ENCODE results near the gene NOTCH3.

NOTCH3 gene

DNA sequence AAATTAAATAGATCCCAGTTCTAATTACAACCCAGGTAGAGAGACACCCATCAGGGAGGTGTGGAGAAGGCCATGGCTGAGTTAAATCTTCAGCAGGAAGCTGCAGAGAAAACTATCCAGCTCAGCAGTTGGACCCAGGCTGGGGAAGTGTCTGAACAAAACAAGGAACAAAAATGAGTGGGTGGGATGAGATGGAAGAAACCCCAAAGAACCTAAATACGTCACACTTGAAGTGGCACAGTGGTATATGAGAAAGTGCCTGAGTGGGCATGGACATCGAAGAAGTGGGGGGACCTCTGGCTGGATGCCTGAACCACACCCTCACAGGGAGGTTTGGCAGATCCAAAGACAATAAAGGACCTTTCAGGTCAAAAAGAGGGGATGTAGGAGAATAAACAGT is 35.0 kb upstream of the NOTCH3 start:
- no peak for DNase-seq (ENCODE audit: low spot score)

DNA sequence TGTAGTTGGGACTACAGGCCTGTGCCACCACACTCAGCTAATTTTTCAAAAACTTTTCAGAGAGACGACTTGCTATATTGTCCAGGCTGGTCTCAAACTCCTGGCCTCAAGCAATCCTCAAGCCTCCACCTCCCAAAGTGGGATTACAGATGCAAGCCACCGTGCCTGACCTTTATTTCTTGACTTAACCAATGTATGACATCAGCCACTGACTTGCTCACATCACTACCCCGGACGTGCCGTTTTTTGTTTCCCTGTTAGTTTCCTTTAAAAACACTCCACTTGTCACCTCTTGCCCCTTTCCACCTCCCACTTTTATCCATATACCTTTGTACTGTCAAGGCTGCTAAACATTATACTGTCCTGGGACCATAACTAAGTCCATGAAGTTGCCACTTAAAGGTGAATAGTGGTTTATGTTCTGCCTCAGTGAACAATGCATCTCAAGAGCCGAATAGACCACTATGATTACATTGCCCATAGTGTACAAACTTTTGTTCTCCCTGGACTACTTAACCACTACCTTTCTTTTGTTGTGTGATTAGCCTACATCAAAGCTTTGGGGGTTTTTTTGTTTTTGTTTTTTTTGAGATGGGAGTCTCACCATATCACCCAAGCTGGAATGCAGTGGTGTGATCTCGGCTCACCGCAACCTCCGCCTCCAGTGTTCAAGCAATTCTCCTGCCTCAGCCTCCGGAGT is 33.8 kb upstream of the NOTCH3 start:
- no peak for DNase-seq (ENCODE audit: low spot score)

DNA sequence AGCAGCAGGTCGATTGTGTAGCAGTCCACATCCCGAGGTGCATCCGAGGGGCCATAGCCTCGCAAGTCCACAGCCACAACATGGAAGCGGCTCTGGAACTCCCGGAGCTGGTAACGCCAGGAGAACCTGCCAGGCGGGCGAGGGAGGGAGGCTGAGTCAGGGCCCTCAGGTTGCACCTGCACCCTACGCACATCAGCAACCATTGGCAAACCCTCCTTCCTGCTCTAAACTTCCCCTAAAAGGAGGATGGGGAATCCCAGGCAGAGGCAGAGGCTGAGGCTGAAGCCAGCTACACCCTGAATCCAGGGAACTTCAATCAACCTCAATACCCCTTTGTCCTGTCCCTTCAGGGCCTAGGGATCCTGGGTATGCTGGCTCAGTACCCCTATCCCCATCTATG is 30.5 kb upstream of the NOTCH3 start:
- DNase-seq (ENCODE audit: low spot score): no peak

DNA sequence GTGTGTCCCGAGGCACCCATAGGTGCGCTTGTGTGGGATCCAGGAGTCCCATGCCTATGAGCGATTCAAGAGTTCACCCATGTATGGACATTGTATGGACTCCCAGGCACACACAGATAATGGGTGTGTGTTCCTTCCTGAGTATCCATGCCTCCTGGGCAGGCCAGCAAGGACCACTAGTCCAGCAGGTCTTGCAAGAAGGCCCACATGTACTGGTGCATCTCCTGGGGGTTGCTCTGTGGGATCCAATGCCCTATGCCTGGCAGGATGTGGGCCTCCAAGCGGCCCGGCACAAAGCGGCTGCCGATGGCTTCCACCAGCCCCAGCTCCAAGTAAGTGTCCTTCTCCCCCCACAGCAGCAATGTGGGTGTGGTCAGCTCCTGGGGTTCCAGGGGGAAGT is 26.5 kb upstream of the NOTCH3 start:
- no peak for DNase-seq (ENCODE audit: low spot score)

DNA sequence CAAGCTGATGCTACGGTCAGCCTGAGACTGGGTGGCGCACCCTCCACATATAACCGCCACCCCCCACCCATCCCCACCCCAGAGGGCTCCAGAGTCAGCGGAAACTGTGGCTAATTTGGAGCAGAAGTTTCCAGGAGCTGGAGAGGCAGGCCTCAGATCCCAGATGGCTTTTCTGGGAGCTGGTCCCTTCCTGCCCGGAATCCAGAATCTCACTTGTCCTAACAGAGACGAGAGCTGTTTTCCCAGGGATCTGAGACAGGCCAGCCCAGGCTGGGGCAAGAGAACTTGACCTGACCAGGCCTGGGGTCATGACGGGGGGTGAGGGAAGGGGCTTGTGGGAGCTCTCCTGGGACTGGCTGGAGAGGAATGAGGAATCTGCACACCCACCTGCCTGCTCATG is 25.0 kb upstream of the NOTCH3 start:
- DNase-seq (ENCODE audit: low spot score): no peak

DNA sequence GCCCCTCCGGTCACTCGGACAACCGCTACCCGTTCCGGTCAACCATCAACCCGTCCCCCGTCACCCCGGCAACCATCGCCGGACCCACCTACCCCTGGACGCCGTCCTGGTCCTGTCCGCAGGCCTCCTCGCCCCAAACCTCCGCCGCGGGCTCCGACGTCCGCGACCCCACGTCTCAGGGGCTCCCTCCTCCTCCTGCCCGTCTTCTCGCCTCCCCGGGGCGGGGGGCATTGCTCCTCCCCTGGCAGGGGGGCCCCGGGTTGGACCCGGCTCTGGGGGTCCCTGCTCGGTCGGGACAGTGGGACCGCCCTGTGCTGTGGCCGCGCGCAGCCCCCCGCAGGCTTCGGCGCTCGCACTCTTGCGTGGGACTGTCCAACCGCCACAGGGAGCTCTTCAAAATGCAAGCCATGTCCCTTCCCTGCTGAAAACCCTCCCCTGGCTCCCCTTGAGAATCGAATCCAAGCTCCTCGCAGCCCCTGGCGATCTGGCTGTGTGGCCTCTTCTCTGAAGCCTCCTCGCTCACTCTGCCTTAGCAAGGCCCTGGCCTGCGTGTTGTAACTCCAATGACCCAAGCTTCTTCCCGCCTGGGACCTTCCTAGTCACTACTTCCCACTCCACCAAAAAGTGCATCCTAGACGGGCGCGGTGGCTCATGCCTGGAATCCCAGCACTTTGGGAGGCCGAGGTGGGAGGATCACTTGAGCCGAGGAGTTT is 23.0 kb upstream of the NOTCH3 start:
- no peak for DNase-seq (ENCODE audit: low spot score)

DNA sequence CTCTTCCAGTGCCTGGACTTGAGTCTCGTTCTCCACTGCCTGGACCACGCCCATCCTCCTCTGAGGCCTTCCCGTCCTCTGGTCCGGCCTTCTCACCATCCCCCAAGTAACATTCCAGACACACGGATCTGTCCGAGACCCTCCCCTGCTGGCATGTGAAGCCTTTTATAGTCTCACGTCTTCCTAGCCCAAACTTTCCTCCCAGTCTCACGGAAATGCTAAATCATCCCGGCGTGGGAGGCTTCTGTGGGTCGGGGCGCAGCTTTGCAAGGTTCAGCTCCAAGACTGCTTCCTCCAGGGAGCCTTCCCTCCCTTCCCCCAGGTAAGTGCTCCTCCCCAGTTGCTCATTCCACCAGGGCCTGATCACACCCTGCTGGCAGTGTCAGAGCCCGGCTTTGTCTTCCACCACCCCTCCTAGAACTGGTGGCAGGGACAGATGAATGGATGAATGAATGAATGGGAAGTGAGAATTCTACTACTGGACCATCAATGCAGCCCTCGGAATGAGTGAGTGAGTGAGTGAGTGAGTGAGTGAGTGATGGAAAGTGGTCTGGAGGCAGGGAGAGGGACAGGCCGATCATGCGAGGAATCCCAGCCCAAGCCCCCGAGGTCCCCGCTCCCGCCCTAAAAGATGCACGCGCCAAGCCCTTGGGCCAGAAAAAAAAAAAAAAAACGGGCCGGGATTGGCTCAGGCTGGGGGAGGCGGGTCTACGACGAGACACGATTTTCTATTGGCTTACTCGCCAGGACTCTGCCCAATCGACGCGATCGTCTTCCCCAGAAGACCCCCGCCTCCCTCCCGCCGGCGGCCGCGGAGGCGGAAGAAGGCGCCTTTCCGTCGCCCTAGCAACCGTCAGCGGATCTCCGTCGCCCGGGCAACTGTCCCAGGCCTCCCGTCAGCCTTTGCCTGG is 22.2 kb upstream of the NOTCH3 start:
- peak; percentile 93 for DNase-seq (ENCODE audit: low spot score)

DNA sequence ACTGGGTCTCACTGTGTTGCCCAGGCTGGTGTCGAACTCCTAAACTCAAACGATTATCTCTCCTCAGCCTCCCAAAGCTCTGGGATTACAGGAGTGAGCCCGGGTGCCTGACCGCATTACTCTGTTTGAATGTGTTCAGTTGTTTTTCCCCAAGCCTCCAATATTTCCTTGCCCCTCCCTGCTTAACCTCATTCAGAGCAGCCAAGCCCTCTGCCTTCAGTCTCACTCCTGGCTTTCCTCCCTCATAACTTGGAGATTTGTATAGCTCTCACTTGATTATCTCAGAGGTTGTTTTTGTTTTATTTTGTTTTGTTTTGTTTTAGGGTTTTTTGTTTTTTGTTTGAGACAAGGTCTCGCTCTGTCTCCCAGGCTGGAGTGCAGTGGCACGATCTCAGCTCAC is 20.0 kb upstream of the NOTCH3 start:
- DNase-seq (ENCODE audit: low spot score): no peak

DNA sequence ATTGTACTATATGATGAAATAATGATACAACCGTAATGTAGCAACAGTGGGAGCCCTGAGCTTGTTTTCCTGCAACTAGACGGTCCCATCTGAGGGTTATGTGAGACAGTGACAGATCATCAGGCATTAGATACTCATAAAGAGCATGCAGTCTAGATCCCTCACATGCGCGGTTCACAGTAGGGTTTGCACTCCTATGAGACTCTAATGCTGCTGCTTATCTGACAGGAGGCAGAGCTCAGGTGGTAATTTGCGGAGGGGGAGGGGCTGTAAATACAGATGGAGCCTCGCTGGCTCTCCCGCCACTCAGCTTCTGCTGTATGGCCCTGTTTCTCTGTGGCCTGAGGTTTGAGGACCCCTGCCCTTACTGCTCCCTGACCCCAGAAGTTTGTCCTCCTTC is 17.7 kb upstream of the NOTCH3 start:
- no peak for DNase-seq (ENCODE audit: low spot score)

DNA sequence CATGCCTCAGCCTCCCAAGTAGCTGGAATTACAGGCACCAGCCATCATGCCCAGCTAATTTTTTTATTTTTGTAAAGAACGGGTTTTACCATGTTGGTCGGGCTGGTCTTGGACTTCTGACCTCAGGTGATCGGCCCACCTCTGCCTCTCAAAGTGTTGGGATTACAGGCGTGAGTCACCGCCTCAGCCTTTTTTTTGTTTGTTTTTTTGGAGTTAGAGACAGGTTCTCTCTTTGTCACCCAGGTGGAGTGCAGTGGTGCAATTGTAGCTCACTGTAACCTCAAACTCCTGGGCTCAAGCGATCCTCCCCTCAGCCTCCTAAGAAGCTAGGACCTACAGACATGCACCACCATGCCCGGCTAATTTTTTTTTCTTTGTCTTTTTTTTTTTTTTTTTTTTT is 15.6 kb upstream of the NOTCH3 start:
- DNase-seq (ENCODE audit: low spot score): no peak

DNA sequence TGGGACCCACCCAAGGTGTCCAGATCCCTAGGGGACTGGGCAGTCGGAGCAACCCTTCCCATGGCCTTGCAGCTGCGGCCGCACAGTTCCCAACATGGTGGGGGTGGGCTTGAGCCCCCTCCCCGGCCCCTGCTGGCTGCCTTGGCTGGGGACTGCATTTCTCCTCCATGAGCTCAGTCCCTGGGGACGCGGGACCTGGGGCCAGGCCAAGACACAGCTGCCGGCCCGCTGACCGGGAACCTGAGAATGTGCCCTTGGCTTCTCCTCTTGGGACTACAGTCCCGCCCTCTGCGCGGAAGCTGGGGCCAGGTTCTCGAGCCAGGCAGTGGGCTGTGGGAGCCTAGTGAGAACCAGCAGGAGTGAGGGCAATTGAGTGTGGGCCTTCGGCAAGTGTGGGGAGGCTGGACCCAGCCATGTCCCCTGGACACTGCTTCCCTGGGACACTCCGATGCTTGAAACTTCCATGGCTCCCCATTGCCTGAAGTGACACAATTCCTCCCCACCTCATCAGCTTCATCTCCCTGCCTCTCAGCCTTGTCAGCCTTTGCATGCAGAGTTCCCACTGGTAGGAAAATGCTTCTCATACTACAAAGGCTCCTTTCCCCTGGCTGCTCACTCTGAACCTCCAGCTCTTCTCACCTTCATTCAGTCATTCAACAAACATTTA is 13.1 kb upstream of the NOTCH3 start:
- DNase-seq (ENCODE audit: low spot score): no peak

DNA sequence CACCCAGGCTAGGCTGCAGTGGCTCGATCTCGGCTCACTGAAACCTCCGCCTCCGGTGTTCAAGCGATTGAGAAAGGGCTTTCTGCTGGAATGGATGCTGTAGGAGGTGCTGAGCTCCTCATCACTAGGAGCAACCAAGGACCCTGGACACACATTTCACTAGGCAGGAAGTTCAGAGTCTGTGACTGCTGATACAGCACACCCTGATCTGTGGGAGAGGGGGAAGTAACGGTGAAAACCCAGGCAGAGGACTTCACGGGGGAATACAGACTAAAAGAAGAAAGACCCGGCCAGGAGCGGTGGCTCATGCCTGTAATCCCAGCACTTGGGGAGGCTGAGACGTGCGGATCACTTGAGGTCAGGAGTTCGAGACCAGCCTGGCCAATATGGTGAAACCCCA is 11.9 kb upstream of the NOTCH3 start:
- no peak for DNase-seq (ENCODE audit: low spot score)

DNA sequence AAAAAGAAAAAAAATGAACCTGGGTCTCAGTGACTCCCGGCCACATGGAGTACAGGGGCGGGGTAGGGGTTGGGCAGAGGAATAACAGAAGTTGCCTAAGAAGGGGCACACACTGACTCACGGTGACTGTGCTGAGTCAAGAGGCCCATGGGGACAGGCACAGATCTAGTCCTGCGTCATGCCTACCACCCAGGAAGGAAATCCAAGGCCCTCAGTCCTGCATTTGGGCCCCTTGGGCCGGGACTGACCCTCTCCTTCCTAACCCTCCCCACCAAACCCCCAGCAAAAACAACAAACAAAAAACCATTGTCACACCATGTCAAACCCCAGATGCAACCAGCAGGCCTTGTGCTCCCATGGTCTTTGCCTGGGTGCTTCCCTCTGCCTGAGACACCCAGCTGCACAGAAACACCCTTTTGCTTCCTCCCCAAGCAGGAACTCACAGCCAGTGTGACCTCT is 9.6 kb upstream of the NOTCH3 start:
- no peak for DNase-seq (ENCODE audit: low spot score)

DNA sequence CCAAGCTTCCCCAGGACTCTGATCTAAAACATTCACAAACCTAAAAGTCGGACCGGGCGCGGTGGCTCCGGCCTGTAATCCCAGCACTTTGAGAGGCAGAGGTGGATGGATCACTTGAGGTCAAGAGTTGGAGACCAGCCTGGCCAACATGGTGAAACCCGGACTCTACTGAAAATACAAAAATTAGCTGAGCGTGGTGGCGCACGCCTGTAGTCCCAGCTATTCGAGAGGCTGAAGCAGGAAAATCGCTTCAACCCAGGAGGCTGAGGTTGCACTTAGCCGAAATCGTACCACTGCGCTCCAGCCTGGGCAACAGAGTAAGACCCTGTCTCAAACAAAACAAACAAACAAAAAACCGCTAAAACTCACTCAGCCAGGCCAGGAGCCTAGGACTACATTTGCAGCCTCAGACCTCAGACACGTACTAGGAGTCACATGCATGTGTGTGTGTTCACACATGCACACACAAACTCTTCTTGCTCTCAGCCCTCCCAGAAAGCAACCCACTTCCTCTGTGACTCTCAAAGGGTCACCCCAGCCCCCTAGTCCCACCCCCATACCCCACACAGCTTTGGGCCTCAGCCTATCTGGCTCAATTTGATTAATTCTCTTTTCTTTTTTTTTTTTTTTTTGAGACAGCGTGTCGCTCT is 704 bp upstream of the NOTCH3 start:
- no peak for DNase-seq (ENCODE audit: low spot score)

DNA sequence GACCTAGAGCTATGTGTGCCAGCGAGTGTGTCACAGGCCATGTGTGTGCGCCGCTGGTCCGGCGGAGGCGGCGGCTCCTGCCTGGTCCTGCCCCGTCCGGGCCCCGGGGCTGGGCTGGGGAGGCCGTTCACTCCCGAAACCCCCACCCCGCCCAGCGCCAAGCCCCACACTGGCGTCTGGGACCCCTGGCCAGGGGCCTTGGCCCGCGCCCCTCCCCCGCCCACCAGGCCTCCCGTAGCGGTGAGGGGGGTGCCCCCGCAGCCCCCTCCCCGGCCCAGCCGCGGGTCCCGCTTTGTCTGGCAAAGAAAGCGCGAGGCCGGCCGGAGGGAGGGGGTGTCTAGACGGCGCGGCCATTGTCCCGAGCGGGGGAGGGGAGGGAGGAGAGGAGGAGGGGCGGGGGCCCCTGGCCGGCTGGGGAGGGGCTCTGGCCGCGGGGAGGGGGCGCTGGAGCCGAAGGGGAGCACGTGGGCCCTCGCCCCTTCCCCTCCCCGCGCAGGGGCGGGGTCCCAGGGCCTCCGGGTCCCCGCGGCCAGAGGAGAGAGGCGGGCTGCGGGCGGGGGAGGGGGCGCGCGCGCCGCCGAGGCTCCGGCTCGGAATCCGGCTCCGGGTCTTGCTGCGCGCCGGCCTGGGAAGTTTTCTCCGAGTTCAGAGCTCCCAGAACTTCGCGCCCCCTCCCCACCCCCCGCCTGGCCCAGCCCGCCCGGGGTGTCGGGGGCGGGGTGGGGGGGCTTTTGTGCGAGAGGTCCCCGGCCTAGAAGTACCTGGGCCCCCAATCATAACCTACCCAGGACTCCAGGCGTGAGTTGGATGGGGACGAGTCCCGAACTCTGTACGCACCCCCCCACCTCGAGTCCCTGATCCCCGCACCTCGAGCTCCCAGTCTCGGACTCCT is 888 bp downstream of the NOTCH3 start:
- no peak for DNase-seq (ENCODE audit: low spot score)

DNA sequence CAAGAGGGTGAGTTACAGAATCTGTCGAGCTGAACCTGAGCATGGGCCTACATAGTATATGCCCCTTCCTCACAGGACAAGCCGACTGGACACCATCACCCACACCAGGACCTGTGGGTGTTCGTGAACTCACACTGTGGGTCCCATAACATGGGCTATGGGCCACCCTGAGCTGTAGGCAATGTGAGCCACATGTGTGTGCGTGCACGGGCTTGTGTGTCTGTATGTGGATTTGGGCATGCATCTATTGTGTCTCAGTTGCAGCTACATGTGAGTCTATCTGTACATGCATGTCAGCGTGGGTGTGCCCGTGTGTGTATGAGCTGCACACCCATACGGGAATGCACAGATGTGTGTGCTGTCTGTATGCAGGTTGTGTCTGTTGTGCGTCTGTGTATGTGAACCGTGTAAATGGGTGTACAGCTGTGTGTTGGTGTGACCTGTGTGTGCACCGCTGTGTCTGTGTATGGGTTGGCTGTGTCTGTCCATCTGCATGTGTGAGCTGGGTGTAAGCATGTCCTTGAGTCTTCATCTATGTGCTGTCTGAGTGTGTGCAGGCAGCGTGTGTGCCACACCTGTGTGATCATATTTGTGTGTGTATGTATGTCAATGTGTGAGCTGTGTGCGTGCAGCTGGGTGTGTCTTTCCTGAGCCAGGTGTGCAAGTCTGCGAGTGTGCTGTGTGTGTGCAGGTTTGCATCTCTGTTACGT is 1.7 kb downstream of the NOTCH3 start:
- DNase-seq (ENCODE audit: low spot score): no peak

DNA sequence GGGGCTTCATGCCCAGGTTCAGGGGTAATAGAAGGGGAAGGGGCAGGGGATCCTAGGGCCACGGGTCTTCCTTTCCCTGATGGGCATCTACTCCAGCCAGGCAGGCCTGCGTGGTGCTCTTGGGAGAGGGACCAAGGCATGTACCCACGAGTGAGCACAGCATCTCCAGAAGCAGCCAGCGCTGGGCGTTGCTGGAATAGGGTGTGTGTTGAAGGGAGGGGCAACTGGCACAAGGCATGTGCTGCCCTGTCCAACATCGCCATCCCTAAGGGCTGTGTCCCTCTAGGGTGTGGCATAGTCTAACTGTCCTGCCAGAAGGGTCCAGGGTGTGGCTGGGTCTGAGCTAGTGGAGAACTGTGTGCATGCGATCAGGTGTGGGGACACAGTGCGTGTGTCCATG is 2.9 kb downstream of the NOTCH3 start:
- no peak for DNase-seq (ENCODE audit: low spot score)

DNA sequence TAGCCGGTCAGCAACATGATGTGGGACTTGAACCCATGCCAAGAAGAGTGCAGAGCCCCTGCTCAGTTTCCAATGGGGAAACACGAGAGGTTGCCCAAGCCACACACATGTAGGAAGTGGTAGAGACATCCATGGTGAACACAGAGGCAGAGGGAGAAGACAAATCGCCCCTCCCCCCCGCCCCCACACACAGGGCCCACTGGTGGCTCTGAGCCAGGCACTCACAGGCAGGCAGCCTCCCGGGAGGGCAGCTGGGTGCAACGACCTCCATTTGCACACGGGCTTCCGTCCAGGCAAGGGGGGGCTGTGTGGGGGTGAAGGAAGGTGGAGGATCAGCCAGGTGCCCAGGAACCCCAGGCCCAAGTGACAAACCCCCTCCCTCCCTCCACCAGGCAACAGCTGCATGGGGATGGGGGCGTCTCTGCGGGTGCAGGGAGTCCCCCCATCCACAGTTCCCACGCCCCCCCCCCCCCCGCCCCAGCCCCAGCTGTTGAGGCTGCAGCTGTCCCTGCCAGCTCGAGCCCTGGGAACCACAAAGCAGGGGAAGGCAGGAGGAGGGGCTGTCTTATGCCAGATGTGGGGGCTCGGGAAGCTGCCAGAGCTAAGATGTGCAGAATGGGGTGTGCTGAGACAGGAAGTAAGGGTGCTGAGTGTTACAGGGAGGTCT is 3.4 kb downstream of the NOTCH3 start:
- no peak for DNase-seq (ENCODE audit: low spot score)

DNA sequence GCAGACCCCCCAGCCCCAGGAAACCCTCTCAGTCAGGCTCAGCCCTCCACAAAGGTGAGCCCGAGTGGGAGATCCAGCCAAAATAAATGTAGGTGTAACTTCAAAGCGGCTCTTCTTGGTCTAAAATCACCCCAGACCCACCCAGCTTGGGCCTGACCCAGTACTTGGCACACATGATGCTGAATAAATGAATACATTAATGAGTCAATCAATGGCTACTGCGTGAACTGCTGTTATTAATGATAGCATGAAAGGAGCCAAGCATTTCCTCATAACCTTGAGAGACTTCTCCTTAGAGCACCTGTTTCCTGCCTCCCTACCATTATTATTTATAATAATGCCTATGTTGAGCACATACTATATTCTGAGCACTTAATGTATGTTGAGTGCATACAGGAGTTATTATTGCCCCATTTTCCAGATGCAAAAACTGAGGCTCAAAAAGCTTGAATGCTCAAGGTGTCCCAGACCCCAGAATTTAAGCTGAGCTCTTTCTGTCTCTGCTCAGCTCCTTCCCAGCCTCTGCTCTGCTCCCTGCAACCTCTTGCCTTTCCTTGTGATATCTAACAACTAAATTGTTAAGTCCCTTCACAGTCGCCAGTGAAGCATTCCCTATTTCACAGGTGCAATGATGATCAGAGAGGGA is 4.3 kb downstream of the NOTCH3 start:
- no peak for DNase-seq (ENCODE audit: low spot score)
